Neural progenitor cell (in vitro differentiated cells): ENCODE measurements around the gene PLA2G4F.

Experiments
- CTCF ChIP-seq: fragments of 200-600 bp; sonication (generic); IDR thresholded peaks from 2 replicates; pipeline ENCODE4 v1.5.1; 2017; ENCODE audit warnings: antibody characterized with exemption, mild to moderate bottlenecking
- EZH2 ChIP-seq: fragments of 200-600 bp; sonication (generic); IDR thresholded peaks from 2 replicates; pipeline ENCODE4 v1.6.1; 2017; ENCODE audit warnings: antibody characterized with exemption, mild to moderate bottlenecking, moderate library complexity

- TF ChIP-seq CTCF (no peak), EZH2 (no peak)
These were observed 52.1 kb downstream of the PLA2G4F start for GRCh38 chr15:42104095-42104891.
